Measurements from ENCODE around the gene TTYH3.

DNA sequence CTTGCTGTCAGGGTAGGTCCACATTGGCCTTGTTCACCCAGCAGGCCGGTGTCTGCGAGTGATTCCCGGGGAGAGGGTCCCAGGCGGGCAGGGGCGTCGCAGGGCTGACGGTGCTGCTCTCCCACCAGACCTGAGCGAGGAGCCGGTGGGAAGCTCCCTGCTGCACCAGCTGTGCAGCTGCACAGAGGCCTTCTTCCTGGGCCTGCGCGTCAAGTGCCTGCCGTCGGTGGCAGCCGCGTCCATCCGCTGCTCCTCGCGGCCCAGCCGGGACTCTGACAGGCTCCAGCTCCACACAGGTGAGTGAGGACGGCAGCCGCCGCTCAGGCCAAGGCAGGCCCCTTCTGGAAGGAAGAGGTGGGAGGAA is 70.8 kb downstream of the TTYH3 start:
- TF ChIP-seq, protein P1, sequence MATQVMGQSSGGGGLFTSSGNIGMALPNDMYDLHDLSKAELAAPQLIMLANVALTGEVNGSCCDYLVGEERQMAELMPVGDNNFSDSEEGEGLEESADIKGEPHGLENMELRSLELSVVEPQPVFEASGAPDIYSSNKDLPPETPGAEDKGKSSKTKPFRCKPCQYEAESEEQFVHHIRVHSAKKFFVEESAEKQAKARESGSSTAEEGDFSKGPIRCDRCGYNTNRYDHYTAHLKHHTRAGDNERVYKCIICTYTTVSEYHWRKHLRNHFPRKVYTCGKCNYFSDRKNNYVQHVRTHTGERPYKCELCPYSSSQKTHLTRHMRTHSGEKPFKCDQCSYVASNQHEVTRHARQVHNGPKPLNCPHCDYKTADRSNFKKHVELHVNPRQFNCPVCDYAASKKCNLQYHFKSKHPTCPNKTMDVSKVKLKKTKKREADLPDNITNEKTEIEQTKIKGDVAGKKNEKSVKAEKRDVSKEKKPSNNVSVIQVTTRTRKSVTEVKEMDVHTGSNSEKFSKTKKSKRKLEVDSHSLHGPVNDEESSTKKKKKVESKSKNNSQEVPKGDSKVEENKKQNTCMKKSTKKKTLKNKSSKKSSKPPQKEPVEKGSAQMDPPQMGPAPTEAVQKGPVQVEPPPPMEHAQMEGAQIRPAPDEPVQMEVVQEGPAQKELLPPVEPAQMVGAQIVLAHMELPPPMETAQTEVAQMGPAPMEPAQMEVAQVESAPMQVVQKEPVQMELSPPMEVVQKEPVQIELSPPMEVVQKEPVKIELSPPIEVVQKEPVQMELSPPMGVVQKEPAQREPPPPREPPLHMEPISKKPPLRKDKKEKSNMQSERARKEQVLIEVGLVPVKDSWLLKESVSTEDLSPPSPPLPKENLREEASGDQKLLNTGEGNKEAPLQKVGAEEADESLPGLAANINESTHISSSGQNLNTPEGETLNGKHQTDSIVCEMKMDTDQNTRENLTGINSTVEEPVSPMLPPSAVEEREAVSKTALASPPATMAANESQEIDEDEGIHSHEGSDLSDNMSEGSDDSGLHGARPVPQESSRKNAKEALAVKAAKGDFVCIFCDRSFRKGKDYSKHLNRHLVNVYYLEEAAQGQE (IDR thresholded peaks at IDR 0.05; ENCODE audit: insufficient read depth in 1 of 2, low read depth in 2 of 2, low read length in 1 of 2), result no peak
- TF ChIP-seq, protein P2, sequence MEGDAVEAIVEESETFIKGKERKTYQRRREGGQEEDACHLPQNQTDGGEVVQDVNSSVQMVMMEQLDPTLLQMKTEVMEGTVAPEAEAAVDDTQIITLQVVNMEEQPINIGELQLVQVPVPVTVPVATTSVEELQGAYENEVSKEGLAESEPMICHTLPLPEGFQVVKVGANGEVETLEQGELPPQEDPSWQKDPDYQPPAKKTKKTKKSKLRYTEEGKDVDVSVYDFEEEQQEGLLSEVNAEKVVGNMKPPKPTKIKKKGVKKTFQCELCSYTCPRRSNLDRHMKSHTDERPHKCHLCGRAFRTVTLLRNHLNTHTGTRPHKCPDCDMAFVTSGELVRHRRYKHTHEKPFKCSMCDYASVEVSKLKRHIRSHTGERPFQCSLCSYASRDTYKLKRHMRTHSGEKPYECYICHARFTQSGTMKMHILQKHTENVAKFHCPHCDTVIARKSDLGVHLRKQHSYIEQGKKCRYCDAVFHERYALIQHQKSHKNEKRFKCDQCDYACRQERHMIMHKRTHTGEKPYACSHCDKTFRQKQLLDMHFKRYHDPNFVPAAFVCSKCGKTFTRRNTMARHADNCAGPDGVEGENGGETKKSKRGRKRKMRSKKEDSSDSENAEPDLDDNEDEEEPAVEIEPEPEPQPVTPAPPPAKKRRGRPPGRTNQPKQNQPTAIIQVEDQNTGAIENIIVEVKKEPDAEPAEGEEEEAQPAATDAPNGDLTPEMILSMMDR (IDR thresholded peaks at IDR 0.05), result no peak

All from Panc1 (cell line).